IMR-90 (cell line): ENCODE measurements around the gene KCNK17. TPM values are rescaled to one million over a fixed set of nuclear protein-coding genes. Genes with fewer than 3 reads are reported as not detected.

ENCODE experiments used
- ATAC-seq: fragments of 200-7000 bp; cut with Tn5 transposase; 2 replicates; pipeline ENCODE4 v1.9.1; 2020; ENCODE audit warnings: low read depth, mild to moderate bottlenecking, moderate library complexity
- BruUV-seq: library from RNA; stranded (reverse); fragments of 400-500 nt; replicated peaks from 2 replicates; lab custom pipeline; 2021; lab: Mats Ljungman, UMichigan
- CTCF ChIA-PET: fragments of 300-600 bp; formaldehyde crosslinking; extraction: SDS; loops from one replicate; lab custom pipeline; 2021; ENCODE audit warnings: antibody characterized with exemption; lab: Yijun Ruan, JAX
- POLR2A ChIA-PET: fragments of 300-600 bp; sonication (Branson Sonifier 250); formaldehyde crosslinking; loops from one replicate; lab custom pipeline; 2022; ENCODE audit warnings: antibody characterized with exemption; ENCODE audit not compliant: unreplicated experiment; lab: Charles Lee
- DNase-seq: peaks from one replicate; pipeline ENCODE4 v3.0.0; 2013
- H2AFZ ChIP-seq: replicated peaks from 2 replicates; pipeline ENCODE3; 2013; ENCODE audit warnings: low read length, mild to moderate bottlenecking; ENCODE audit not compliant: poor library complexity
- H2AK5ac ChIP-seq: 2 replicates; pipeline ENCODE4 v1.6.1; 2013; ENCODE audit warnings: low read depth, low read length, inconsistent platforms
- H2AK9ac ChIP-seq: replicated peaks from 2 replicates; pipeline ENCODE3; 2013; ENCODE audit warnings: mild to moderate bottlenecking, low read depth, low read length, moderate library complexity; ENCODE audit not compliant: poor library complexity
- H2BK120ac ChIP-seq: 2 replicates; pipeline ENCODE4 v1.6.1; 2013; ENCODE audit warnings: low read depth, low read length, inconsistent platforms
- H2BK15ac ChIP-seq: 3 replicates; pipeline ENCODE4 v1.6.1; 2013; ENCODE audit warnings: low read depth, low read length, inconsistent platforms
- H2BK20ac ChIP-seq: 2 replicates; pipeline ENCODE4 v1.6.1; 2013; ENCODE audit warnings: low read depth, mild to moderate bottlenecking, inconsistent platforms, low read length, moderate library complexity
- H2BK5ac ChIP-seq: 2 replicates; pipeline ENCODE4 v1.6.1; 2013; ENCODE audit warnings: mild to moderate bottlenecking, low read depth, low read length, inconsistent platforms; ENCODE audit not compliant: poor library complexity, severe bottlenecking
- H3K14ac ChIP-seq: replicated peaks from 2 replicates; pipeline ENCODE4 v1.6.1; 2013; ENCODE audit warnings: low read depth, low read length, inconsistent platforms
- H3K18ac ChIP-seq: 2 replicates; pipeline ENCODE4 v1.6.1; 2013; ENCODE audit warnings: low read depth, low read length, control low read depth
- H3K23ac ChIP-seq: 2 replicates; pipeline ENCODE4 v1.6.1; 2013; ENCODE audit warnings: low read depth, low read length, inconsistent platforms
- H3K27ac ChIP-seq: 2 replicates; pipeline ENCODE4 v1.5.1; 2013; ENCODE audit warnings: mild to moderate bottlenecking, control low read depth, low read length; ENCODE audit not compliant: insufficient read depth
- H3K27me3 ChIP-seq: 2 replicates; pipeline ENCODE4 v1.6.1; 2013; ENCODE audit warnings: low read length; ENCODE audit not compliant: control insufficient read depth, insufficient read depth
- H3K36me3 ChIP-seq: 2 replicates; pipeline ENCODE4 v1.6.1; 2013; ENCODE audit warnings: low read length, mixed read lengths; ENCODE audit not compliant: control insufficient read depth, insufficient read depth
- H3K4ac ChIP-seq: 2 replicates; pipeline ENCODE4 v1.6.1; 2013; ENCODE audit warnings: low read depth, low read length, inconsistent platforms
- H3K4me1 ChIP-seq: 2 replicates; pipeline ENCODE4 v1.6.1; 2013; ENCODE audit warnings: low read length, mixed read lengths; ENCODE audit not compliant: control insufficient read depth, insufficient read depth
- H3K4me2 ChIP-seq: 2 replicates; pipeline ENCODE4 v1.6.1; 2013; ENCODE audit warnings: low read depth, mild to moderate bottlenecking, control low read depth, low read length, moderate library complexity
- H3K4me3 ChIP-seq: 2 replicates; pipeline ENCODE4 v1.5.1; 2013; ENCODE audit warnings: low read depth, mild to moderate bottlenecking, control low read depth, low read length, moderate library complexity; ENCODE audit not compliant: insufficient read depth
- H3K56ac ChIP-seq: 2 replicates; pipeline ENCODE4 v1.6.1; 2013; ENCODE audit warnings: low read length, inconsistent platforms; ENCODE audit not compliant: insufficient read depth; ENCODE audit errors: extremely low read depth
- H3K79me1 ChIP-seq, 2 experiments: 2 replicates each; pipeline ENCODE4 v1.6.1; 2013; ENCODE audit warnings: low read length in 2 of 2, inconsistent platforms in 1 of 2, low read depth in 1 of 2
- H3K9ac ChIP-seq: 2 replicates; pipeline ENCODE4 v1.6.1; 2013; ENCODE audit warnings: low read depth, low read length, control low read depth
- H3K9me1 ChIP-seq: 2 replicates; pipeline ENCODE4 v1.6.1; 2013; ENCODE audit warnings: low read length, inconsistent platforms; ENCODE audit not compliant: insufficient read depth
- H3K9me3 ChIP-seq: 2 replicates; pipeline ENCODE4 v1.6.1; 2013; ENCODE audit warnings: low read length; ENCODE audit not compliant: control insufficient read depth, insufficient read depth
- H4K20me1 ChIP-seq: 2 replicates; pipeline ENCODE4 v1.6.1; 2013; ENCODE audit warnings: low read length, inconsistent platforms; ENCODE audit not compliant: insufficient read depth
- H4K5ac ChIP-seq: 2 replicates; pipeline ENCODE4 v1.6.1; 2013; ENCODE audit warnings: mild to moderate bottlenecking, low read depth, low read length, control low read depth
- H4K8ac ChIP-seq, 2 experiments: 2 replicates each; pipeline ENCODE4 v1.6.1; 2013; ENCODE audit warnings: low read depth in 2 of 2, low read length in 2 of 2, control low read depth in 1 of 2, inconsistent platforms in 1 of 2
- H4K91ac ChIP-seq: 2 replicates; pipeline ENCODE4 v1.6.1; 2013; ENCODE audit warnings: low read depth, low read length, inconsistent platforms; ENCODE audit not compliant: insufficient read depth
- MAZ ChIP-seq: IDR thresholded peaks from 2 replicates; pipeline ENCODE4 v1.6.1; 2012; ENCODE audit warnings: low read depth, mild to moderate bottlenecking, low read length, improper control_type of control experiment, moderate library complexity, borderline replicate concordance
- RAD21 ChIP-seq: IDR thresholded peaks from 2 replicates; pipeline ENCODE4 v1.6.1; 2012; ENCODE audit warnings: low read length, improper control_type of control experiment
- RFX5 ChIP-seq: IDR thresholded peaks from 2 replicates; pipeline ENCODE4 v1.8.0; 2012; ENCODE audit warnings: low read depth, mild to moderate bottlenecking, low read length, moderate library complexity
- WGBS, 2 experiments: methylation state at CpG; one replicate each; pipeline versions ENCODE4 v1.1.5 to v1.1.7; 2013; ENCODE audit warnings: missing lambda C conversion rate in 2 of 2; ENCODE audit not compliant: insufficient read length in 1 of 2; ENCODE audit errors: extremely low coverage in 2 of 2; 5-methylcytosine and 5-hydroxymethylcytosine counted together
- dilution Hi-C: fragments of 300-500 bp; cut with HindIII; formaldehyde crosslinking; loops from one replicate; pipeline ENCODE4 v1.14.3; 2018; ENCODE audit warnings: low sequenced_read_pairs; ENCODE audit not compliant: unreplicated experiment
- in situ Hi-C: fragments of 300-500 bp; cut with MboI; formaldehyde crosslinking; loops from 3 replicates; pipeline ENCODE4 v1.14.3; 2019; ENCODE audit warnings: low sequenced_read_pairs, inconsistent platforms, mixed read lengths
- intact Hi-C: fragments of 100-400 bp; cut with micrococcal nuclease; formaldehyde crosslinking; loops from 2 replicates; pipeline ENCODE4 v1.10.0; 2022
- polyA plus RNA-seq, 3 experiments: library from polyadenylated mRNA; depleted of rRNA; stranded (reverse); fragments of >200 nt; gene quantifications; 2 replicates each; pipeline ENCODE4 v1.2.3, GENCODE V29; 2012; ENCODE audit warnings: low replicate concordance in 1 of 3
- total RNA-seq: library from RNA; depleted of rRNA; stranded (reverse); fragments of >200 nt; gene quantifications from 2 replicates; pipeline ENCODE4 v1.2.3, GENCODE V29; 2012
- TF ChIP-seq, protein P1 (sequence below): conservative IDR thresholded peaks from 2 replicates; pipeline ENCODE4 v1.5.1; 2012; ENCODE audit warnings: mild to moderate bottlenecking, low read depth, low read length, improper control_type of control experiment

KCNK17 gene
- total and polyA plus RNA-seq, 2 of the 4 experiments (the other 2 are of a cell fraction): not detected

DNA sequence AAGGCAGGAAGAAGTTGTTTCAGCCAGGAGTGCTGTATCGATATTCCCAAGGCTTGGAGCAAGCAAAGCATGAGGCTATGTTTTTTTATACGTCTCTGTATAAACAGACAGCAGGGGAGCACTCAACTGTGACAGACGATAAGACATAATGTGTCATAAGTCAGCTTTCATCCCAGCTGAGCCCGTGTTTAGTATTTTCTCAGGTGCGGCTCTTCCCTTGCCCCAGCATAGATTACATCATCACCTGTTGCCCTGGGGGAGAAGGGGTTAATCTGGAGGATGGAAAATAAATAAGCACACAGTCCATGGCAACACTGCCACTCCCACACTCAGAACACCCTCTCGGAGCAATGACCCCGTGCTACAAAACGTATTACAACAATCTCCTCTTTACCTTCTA, 62.8 kb downstream of the KCNK17 start:
- ChIA-PET POLR2A (no interaction called here), CTCF (no interaction called here)
- Histone ChIP-seq H3K4me1 (no peaks in the 10 kb centered on the region), H3K4me3 (no peak overlapping the region), H3K4me2 (no peak overlapping the region), H4K91ac (no peak overlapping the region), H3K27me3 (no peaks in the 10 kb centered on the region), H2BK5ac (no peak overlapping the region), H3K9me3 (no peaks in the 10 kb centered on the region), H2AK9ac (no peak overlapping the region), H2BK15ac (no peak overlapping the region), H3K18ac (no peak overlapping the region), H4K8ac (no peak overlapping the region), H3K14ac (no peak overlapping the region), H2AFZ (no peak overlapping the region), H2BK120ac (no peak overlapping the region), H3K23ac (no peak overlapping the region), H4K20me1 (no peaks in the 10 kb centered on the region), H3K36me3 (no peaks in the 10 kb centered on the region), H3K56ac (no peak overlapping the region), H4K5ac (no peak overlapping the region), H3K4ac (no peak overlapping the region), H3K9me1 (no peaks in the 10 kb centered on the region), H3K27ac (no peak overlapping the region), H2BK20ac (no peak overlapping the region), H3K9ac (no peak overlapping the region), H2AK5ac (no peak overlapping the region), H3K79me1 (no peaks in the 10 kb centered on the region)
- no TSS peak for BruUV-seq
- dilution Hi-C loops: no loop called here
- no peak for DNase-seq
- WGBS, 2 experiments: no CpG with 5 or more reads among the region's 8 CpGs
- in situ Hi-C loops: no loop called here
- TF ChIP-seq RAD21: no peak
- TF ChIP-seq, protein P1, sequence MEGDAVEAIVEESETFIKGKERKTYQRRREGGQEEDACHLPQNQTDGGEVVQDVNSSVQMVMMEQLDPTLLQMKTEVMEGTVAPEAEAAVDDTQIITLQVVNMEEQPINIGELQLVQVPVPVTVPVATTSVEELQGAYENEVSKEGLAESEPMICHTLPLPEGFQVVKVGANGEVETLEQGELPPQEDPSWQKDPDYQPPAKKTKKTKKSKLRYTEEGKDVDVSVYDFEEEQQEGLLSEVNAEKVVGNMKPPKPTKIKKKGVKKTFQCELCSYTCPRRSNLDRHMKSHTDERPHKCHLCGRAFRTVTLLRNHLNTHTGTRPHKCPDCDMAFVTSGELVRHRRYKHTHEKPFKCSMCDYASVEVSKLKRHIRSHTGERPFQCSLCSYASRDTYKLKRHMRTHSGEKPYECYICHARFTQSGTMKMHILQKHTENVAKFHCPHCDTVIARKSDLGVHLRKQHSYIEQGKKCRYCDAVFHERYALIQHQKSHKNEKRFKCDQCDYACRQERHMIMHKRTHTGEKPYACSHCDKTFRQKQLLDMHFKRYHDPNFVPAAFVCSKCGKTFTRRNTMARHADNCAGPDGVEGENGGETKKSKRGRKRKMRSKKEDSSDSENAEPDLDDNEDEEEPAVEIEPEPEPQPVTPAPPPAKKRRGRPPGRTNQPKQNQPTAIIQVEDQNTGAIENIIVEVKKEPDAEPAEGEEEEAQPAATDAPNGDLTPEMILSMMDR: no peak
- TF ChIP-seq MAZ: no peak
- no peak for TF ChIP-seq RFX5
- ATAC-seq: no peak
- intact Hi-C loops: no loop called here
